Measurements from ENCODE around the gene CDHR1. TPM values are rescaled to one million over a fixed set of nuclear protein-coding genes. Genes with fewer than 3 reads are reported as not detected.

Gene CDHR1
- total and polyA plus RNA-seq, 2 donors from 2014 or later: 0.47 to 1.1 TPM

GRCh38 chr10:84196941-84197340 lies 2.6 kb downstream of the CDHR1 start:
- Histone ChIP-seq H3K36me3 (ENCODE audit: control insufficient read depth in 2 of 3, insufficient read depth in 3 of 3, low read length in 3 of 3) (no peaks in the 10 kb centered on the region), H3K27me3 (ENCODE audit: control insufficient read depth, insufficient read depth, low read length) (peaks cover 20% of the 10 kb centered on the region), H3K4me1 (ENCODE audit: control insufficient read depth in 2 of 3, insufficient read depth in 2 of 3, low read depth in 1 of 3, low read length in 3 of 3) (peaks cover 0 to 3% (median 0%) of the 10 kb centered on the region in 3 donors), H3K9me3 (ENCODE audit: control insufficient read depth in 2 of 3, insufficient read depth in 1 of 3, low read length in 3 of 3) (no peaks in the 10 kb centered on the region), H3K27ac (ENCODE audit: low read depth in 2 of 2, low read length in 2 of 2) (no peak overlapping the region), H3K4me3 (ENCODE audit: low read length in 3 of 3) (no peak overlapping the region), H3K9ac (ENCODE audit: low read length in 3 of 3) (no peak overlapping the region)
- intact Hi-C loops (cut with DNase I): no loop called here
- FAIRE-seq (no peak), DNase-seq (no peak)
- no peak for TF ChIP-seq CTCF (IDR thresholded peaks at IDR 0.05; ENCODE audit: borderline replicate concordance, extremely low read depth, insufficient read depth)

GRCh38 chr10:84197643-84198042 lies 3.3 kb downstream of the CDHR1 start:
- H3K27ac ChIP-seq (ENCODE audit: low read depth in 2 of 2, low read length in 2 of 2): no peak overlapping the region
- FAIRE-seq (no peak), DNase-seq (no peak)
- H3K36me3 ChIP-seq (ENCODE audit: control insufficient read depth in 2 of 3, insufficient read depth in 3 of 3, low read length in 3 of 3): no peaks in the 10 kb centered on the region
- no peak for TF ChIP-seq CTCF (IDR thresholded peaks at IDR 0.05; ENCODE audit: borderline replicate concordance, extremely low read depth, insufficient read depth)
- no peak overlapping the region for H3K9ac ChIP-seq (ENCODE audit: low read length in 3 of 3)
- peaks cover 0 to 3% (median 0%) of the 10 kb centered on the region in 3 donors for H3K4me1 ChIP-seq (ENCODE audit: control insufficient read depth in 2 of 3, insufficient read depth in 2 of 3, low read depth in 1 of 3, low read length in 3 of 3)
- peaks cover 20% of the 10 kb centered on the region for H3K27me3 ChIP-seq (ENCODE audit: control insufficient read depth, insufficient read depth, low read length)
- intact Hi-C loops (cut with DNase I): no loop called here
- no peak overlapping the region for H3K4me3 ChIP-seq (ENCODE audit: low read length in 3 of 3)
- no peaks in the 10 kb centered on the region for H3K9me3 ChIP-seq (ENCODE audit: control insufficient read depth in 2 of 3, insufficient read depth in 1 of 3, low read length in 3 of 3)

- no peak for TF ChIP-seq CTCF (IDR thresholded peaks at IDR 0.05; ENCODE audit: borderline replicate concordance, extremely low read depth, insufficient read depth)
- H3K4me3 ChIP-seq (ENCODE audit: low read length in 3 of 3): no peak overlapping the region
- no peaks in the 10 kb centered on the region for H3K9me3 ChIP-seq (ENCODE audit: control insufficient read depth in 2 of 3, insufficient read depth in 1 of 3, low read length in 3 of 3)
- FAIRE-seq (no peak), DNase-seq (no peak)
- peaks cover 0 to 3% (median 0%) of the 10 kb centered on the region in 3 donors for H3K4me1 ChIP-seq (ENCODE audit: control insufficient read depth in 2 of 3, insufficient read depth in 2 of 3, low read depth in 1 of 3, low read length in 3 of 3)
- H3K27ac ChIP-seq (ENCODE audit: low read depth in 2 of 2, low read length in 2 of 2): no peak overlapping the region
- H3K27me3 ChIP-seq (ENCODE audit: control insufficient read depth, insufficient read depth, low read length): peaks cover 20% of the 10 kb centered on the region
- intact Hi-C loops (cut with DNase I): no loop called here
- H3K9ac ChIP-seq (ENCODE audit: low read length in 3 of 3): no peak overlapping the region
- no peaks in the 10 kb centered on the region for H3K36me3 ChIP-seq (ENCODE audit: control insufficient read depth in 2 of 3, insufficient read depth in 3 of 3, low read length in 3 of 3)
Observed at GRCh38 chr10:84198206-84198915, 4.0 kb downstream of the CDHR1 start.

Measured in kidney (tissue), 14 donors.